GM23248 (cell line): ENCODE measurements around the gene MT1A.

ENCODE experiments used
- EZH2 ChIP-seq: fragments of 200-600 bp; sonication (generic); IDR thresholded peaks from 2 replicates; pipeline ENCODE4 v1.6.1; 2018; ENCODE audit warnings: antibody characterized with exemption, mild to moderate bottlenecking; ENCODE audit not compliant: insufficient read depth, poor library complexity, severe bottlenecking
- EZH2phosphoT487 ChIP-seq: fragments of 200-600 bp; sonication (generic); IDR thresholded peaks from 2 replicates; pipeline ENCODE4 v1.6.1; 2018; ENCODE audit warnings: antibody characterized with exemption, moderate library complexity, mild to moderate bottlenecking, low read depth; ENCODE audit not compliant: insufficient read depth

DNA sequence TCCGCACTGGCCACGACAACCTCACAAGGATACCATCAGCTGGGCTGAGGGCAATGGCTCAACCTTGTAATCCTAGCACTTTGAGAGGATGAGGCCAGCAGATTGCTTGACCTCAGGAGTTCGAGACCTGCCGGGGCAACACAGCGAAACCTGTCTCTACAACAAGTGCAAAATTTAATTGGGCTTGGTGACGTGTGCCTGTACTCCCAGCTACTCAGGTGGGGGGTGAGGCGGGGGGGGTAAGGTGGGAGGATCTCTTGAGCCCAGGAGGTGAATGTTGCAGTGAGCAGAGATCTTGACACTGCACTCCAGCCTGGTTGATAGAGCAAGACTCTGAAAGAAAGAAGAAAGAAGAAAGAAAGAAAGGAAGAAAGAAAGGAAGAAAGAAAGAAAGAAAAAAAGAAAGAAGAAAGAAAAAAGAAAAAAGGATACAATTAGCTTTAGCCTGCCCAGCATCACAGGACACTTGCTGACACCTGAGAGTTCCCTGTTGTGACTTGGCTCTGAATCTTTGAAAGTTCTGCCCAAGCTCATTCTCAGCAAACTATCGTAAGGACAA lies 18.0 kb upstream of the MT1A start:
- TF ChIP-seq EZH2phosphoT487 (no peak), EZH2 (no peak)
